ENCODE data around the gene MKNK1. TPM values are rescaled to one million over a fixed set of nuclear protein-coding genes. Genes with fewer than 3 reads are reported as not detected.

The MKNK1 gene
- total RNA-seq, 1 donor from 2014 or later, result 22.6 TPM

- no peak for TF ChIP-seq CTCF (IDR thresholded peaks at IDR 0.05; ENCODE audit: insufficient read depth, low read length, poor library complexity, severe bottlenecking)
Measured at GRCh38 chr1:46554236-46554596, 49.9 kb downstream of the MKNK1 start.

DNA sequence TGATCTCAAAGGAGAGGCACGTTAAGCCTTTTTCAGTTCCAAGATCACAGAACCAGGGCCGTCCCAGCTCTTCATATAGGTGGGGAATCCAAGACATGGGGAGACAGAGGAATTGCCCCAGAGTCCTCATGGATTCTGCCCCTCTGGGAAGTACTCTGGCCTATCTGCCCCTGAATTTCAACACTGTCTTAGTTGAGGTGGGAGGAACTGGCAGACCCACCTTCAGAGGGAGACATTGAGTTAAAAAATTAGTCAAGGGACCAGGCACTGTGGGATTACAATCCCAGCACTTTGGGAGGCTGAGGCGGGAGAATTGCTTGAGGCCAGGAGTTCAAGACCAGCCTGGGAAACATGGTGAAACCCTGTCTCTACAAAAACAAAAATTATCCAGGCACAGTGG, 50.6 kb downstream of the MKNK1 start:
- no peak for DNase-seq (ENCODE audit: low read depth)
- H3K4me3 ChIP-seq (ENCODE audit: low read depth, low read length), result no peak overlapping the region
- peaks cover 33% of the 10 kb centered on the region for H3K27me3 ChIP-seq (ENCODE audit: control insufficient read depth, insufficient read depth, low read length)
- H3K36me3 ChIP-seq (ENCODE audit: control insufficient read depth, insufficient read depth, low read length), result no peaks in the 10 kb centered on the region
- TF ChIP-seq CTCF (IDR thresholded peaks at IDR 0.05; ENCODE audit: insufficient read depth, low read length, poor library complexity, severe bottlenecking), result no peak

More at GRCh38 chr1:46554236-46554596, 49.9 kb downstream of the MKNK1 start:
- no peaks in the 10 kb centered on the region for H3K36me3 ChIP-seq (ENCODE audit: control insufficient read depth, insufficient read depth, low read length)
- H3K4me3 ChIP-seq (ENCODE audit: low read depth, low read length), result no peak overlapping the region
- DNase-seq (ENCODE audit: low read depth), result no peak
- peaks cover 33% of the 10 kb centered on the region for H3K27me3 ChIP-seq (ENCODE audit: control insufficient read depth, insufficient read depth, low read length)

DNA sequence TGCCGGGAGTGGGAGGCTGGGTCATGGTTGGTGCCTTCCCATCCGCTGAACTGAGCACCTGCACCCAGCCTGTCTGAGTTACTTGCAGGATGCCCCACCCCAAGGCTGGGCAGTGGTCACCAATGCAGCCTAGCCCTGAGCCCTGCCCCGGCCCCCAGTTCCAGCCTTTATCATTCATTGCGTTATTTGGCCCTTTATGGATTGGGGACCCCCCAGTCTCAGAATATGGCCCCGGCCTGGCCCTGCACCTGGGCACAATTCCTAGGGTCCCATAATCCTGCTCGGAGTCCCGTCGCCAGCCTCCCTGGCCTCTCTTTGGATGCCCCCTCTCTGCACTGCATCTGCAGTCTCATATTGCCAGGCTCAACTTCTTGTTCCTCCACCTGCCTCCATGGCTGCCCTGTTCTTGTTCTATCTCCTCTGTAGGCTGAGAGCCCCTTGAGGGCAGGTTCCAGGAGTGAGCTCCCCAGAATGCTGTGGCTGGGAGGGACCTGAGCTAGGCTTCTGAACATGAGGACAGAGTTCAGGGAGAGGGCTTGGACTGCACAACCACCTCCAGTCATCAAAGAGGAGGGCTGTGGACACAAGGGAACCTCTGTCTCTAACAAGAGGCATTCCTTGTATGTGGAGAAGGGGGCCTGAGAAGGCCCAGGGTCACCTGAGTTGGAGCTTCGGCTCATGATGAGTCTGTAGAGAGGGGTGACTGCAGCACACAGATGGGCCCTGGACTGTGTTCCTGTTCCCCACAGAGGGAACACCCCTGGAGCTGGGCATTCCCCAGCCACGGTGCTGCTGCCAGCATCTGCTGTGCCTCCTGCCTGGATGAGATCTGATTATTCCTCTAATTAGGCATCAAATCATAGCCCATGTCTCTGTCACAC, 51.5 kb downstream of the MKNK1 start:
- no peak for TF ChIP-seq CTCF (IDR thresholded peaks at IDR 0.05; ENCODE audit: insufficient read depth, low read length, poor library complexity, severe bottlenecking)
- H3K27me3 ChIP-seq (ENCODE audit: control insufficient read depth, insufficient read depth, low read length), result peaks cover 35% of the 10 kb centered on the region

DNA sequence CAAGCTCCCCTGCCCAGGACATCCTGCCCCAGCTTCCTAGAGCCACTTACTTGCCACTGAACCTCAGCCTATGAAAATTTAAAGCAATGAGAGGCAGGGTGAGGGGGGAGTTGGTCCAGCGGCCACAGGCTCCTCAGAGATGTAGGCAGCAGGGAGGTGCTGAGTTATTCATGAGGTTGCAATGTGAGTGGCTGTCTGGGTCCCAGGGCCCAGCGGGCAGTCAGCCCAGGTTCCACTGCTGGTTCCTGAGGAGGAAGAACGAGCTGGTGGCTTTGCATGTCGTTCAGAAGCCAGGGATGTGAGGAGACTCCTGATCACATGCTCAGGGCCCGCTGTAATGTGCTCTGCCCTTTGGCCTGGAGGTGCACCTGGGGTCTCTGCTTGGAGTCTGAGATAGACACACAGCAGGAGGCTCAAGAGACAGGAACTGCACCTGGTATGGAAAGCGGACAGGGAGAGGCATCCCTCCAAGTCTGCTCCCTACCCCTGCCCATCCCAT, 52.4 kb downstream of the MKNK1 start, which contains the start of gene KNCN:
TSS of gene KNCN (minus strand) at position 51 of the 499 bp plus-strand sequence. CDS start 432 bp downstream, outside the sequence.
- TF ChIP-seq CTCF (IDR thresholded peaks at IDR 0.05; ENCODE audit: insufficient read depth, low read length, poor library complexity, severe bottlenecking), result no peak
- DNase-seq (ENCODE audit: low read depth), result no peak
- Histone ChIP-seq H3K27me3 (ENCODE audit: control insufficient read depth, insufficient read depth, low read length) (peaks cover 44% of the 10 kb centered on the region), H3K36me3 (ENCODE audit: control insufficient read depth, insufficient read depth, low read length) (no peaks in the 10 kb centered on the region), H3K4me3 (ENCODE audit: low read depth, low read length) (no peak within 1 kb of the TSS)

More for the DNA sequence above, 51.5 kb downstream of the MKNK1 start:
- no peak for DNase-seq (ENCODE audit: low read depth)
- Histone ChIP-seq H3K36me3 (ENCODE audit: control insufficient read depth, insufficient read depth, low read length) (no peaks in the 10 kb centered on the region), H3K4me3 (ENCODE audit: low read depth, low read length) (no peak overlapping the region)

DNA sequence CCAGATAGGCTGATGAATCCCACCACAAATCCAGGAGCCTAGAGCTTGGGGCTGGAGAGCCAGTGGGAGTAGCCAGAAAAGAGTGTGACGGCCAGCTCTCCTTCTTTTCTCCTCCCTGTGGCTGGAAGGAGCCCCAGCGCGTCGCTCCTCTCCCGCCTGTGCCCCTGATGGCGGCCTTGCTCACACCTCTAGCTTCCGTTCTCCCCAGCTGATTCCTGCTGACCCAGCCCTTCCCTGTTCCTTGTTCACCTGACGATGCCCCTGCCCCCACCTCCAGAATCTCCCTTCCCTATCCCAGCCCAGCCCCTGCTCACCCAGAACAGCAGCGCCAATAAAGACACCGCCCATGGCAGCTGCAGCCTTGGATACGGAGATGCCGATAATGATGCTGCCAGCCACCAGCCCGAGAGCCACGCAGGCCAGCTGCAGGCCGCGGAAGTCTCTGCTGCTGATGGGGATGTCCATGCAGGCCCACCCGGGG, 53.3 kb downstream of the MKNK1 start:
- Histone ChIP-seq H3K4me3 (ENCODE audit: low read depth, low read length) (no peak overlapping the region), H3K27me3 (ENCODE audit: control insufficient read depth, insufficient read depth, low read length) (peaks cover 51% of the 10 kb centered on the region), H3K36me3 (ENCODE audit: control insufficient read depth, insufficient read depth, low read length) (no peaks in the 10 kb centered on the region)
- TF ChIP-seq CTCF (IDR thresholded peaks at IDR 0.05; ENCODE audit: insufficient read depth, low read length, poor library complexity, severe bottlenecking), result no peak
- DNase-seq (ENCODE audit: low read depth), result no peak
